SK-N-DZ (cell line): ENCODE results near the gene SLF2. TPM values are rescaled to one million over a fixed set of nuclear protein-coding genes. Genes with fewer than 3 reads are reported as not detected.

Experiments used
- DNase-seq: peaks from one replicate; pipeline ENCODE4 v3.0.0-alpha.2; 2015; ENCODE audit warnings: low spot score
- polyA plus RNA-seq, 2 experiments: library from polyadenylated mRNA; depleted of rRNA; stranded (reverse); fragments of >200 nt; gene quantifications; 2 replicates each; pipeline ENCODE4 v1.2.3, GENCODE V29; 2014

The SLF2 gene, protein sequence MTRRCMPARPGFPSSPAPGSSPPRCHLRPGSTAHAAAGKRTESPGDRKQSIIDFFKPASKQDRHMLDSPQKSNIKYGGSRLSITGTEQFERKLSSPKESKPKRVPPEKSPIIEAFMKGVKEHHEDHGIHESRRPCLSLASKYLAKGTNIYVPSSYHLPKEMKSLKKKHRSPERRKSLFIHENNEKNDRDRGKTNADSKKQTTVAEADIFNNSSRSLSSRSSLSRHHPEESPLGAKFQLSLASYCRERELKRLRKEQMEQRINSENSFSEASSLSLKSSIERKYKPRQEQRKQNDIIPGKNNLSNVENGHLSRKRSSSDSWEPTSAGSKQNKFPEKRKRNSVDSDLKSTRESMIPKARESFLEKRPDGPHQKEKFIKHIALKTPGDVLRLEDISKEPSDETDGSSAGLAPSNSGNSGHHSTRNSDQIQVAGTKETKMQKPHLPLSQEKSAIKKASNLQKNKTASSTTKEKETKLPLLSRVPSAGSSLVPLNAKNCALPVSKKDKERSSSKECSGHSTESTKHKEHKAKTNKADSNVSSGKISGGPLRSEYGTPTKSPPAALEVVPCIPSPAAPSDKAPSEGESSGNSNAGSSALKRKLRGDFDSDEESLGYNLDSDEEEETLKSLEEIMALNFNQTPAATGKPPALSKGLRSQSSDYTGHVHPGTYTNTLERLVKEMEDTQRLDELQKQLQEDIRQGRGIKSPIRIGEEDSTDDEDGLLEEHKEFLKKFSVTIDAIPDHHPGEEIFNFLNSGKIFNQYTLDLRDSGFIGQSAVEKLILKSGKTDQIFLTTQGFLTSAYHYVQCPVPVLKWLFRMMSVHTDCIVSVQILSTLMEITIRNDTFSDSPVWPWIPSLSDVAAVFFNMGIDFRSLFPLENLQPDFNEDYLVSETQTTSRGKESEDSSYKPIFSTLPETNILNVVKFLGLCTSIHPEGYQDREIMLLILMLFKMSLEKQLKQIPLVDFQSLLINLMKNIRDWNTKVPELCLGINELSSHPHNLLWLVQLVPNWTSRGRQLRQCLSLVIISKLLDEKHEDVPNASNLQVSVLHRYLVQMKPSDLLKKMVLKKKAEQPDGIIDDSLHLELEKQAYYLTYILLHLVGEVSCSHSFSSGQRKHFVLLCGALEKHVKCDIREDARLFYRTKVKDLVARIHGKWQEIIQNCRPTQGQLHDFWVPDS
- 16.9 and 18.3 TPM in 2 replicates for polyA plus RNA-seq (2014; cell fraction: cytosol; rRNA removed)
- polyA plus RNA-seq (2014; cell fraction: nucleus; rRNA removed) = 22.1 and 32.0 TPM in 2 replicates

DNA sequence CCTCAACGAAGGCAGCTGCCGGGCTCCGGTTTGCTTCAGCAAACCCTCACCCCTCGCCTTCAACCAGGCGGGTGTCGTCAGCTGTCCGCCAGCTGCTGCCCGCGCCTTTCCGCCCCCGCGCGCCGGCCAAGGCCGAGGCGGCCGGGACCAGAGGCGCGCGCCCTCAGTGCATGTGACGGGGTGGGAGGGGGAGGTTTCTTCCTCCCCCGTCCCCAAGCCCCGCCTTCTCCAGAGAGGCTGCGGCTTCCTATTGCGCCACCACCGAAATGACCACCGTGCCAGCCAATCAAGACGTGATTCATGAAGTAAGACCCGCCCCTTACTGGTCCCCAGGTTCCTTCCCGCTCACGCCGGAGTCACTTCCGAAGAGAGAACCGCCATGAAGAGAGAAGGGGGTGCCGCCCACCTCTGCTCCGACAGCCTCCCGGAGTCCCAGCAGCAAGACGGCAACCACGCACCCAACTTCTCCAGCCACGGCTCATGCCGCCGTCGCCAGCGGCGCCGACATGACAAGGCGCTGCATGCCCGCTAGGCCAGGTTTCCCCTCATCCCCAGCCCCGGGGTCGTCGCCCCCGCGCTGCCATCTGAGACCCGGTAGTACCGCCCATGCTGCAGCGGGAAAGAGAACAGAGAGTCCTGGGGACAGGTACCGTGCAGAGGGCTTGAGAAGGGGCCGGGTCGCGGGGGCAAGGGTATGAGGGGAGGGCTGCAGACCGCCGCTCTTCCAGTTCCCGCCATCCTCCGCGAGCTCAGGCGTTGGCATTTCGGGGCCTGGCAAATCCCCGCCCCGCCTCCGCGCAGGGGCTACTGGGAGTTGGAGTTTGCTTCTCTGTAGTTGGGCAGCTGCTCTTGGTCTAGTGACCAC lies at the start of gene SLF2:
Gene SLF2, plus strand, starts transcription at position 359 of the 865 bp plus-strand sequence. Its CDS starts 148 bp downstream, at position 507.
- peak; percentile 98 for DNase-seq

DNA sequence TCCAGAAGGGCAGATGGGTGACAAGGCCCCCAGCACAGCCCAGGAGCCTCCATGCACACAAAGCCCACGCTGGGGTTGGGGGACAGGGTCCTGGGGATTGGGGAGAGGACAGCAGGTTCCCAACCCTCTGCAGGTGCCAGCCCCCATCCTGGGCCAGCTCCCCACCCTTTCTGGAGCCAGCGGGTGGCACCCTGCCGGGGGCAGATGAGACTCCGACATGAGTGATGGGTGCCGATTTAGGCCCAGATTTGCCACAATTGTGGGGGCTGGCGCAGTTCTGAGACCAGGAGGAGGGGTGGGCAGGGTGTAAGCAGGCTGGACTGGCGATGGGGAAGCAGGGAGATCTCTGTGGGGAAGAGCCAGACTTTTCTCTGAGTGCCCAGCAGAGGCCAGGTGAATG lies 49.3 kb upstream of the SLF2 start:
- DNase-seq = no peak

DNA sequence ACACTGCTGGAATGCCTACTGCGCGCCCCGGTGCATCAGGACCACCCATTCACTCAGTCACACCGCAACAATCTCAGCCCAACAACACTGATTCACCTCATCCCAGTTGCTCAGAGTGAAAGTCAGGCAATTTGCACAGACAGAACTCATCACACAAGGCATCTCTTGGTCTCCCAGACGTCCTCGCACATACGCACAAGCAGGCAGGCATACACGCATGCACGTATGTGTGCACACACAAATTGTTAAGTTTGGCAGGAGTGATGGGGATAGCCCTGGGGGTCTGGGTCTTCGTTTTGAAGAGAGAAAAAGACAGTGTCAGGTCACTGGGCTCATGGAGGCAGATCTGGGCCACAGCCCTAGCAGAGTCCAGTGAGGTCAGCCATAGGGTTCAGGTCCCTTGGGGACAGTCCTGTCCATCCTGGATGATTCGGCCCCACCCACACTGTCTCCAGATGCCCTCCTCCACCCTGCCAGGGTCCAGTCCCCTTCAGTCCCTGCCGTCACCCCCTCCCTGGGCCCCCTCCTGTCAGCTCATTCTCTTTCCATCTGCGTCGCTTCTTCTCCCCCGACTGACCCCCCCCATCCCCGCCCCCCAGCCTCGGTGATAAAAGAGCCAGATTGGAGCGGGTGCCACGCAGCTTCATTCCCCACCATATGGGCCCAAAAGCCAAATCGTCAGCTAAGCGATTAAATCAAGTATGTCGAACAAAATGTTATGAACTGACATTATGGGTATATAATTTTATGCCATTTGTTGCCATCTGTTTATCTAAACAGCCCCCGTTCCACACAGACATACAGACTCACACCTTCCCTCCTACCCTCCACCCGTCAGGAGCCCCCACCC lies 48.5 kb upstream of the SLF2 start:
- no peak for DNase-seq

DNA sequence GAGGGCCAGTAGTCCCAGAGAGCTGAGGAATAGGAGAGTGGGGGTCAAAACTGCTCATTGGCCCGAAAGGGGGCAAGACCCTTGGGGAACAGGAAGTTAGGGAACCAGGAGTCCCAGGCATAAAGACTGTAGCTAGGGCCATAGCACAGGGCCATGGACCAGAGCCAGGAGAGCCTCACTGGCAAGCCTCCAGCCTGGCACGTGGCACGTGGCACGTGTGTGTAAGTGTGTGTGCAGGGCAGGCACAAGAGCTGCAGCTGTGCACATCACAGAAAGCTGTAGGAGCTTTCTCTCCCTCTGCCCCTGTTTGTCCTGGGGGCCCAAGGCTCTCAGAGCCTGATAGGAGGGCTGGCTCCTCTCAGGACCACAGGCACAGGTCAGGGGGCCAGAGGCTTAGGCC lies 47.8 kb upstream of the SLF2 start:
- DNase-seq = no peak

DNA sequence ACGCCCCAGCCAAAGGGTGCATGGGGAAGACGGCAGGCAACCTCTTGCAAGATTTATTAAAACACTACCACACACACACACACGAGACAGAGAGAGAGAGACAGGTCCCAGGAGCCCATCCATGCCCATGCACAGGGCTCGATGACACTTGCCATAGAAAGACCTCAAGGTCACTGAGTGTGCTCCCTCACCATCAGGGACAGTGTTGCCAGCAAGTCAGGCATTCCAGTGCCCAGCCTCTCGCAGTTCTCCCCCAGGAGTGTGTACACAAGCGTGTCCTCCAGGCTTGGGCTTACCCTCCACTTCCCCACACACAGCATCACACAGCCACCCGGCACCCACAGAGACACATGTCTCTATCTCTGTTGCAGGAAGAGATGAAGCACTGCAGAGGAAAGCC lies 46.8 kb upstream of the SLF2 start:
- no peak for DNase-seq

DNA sequence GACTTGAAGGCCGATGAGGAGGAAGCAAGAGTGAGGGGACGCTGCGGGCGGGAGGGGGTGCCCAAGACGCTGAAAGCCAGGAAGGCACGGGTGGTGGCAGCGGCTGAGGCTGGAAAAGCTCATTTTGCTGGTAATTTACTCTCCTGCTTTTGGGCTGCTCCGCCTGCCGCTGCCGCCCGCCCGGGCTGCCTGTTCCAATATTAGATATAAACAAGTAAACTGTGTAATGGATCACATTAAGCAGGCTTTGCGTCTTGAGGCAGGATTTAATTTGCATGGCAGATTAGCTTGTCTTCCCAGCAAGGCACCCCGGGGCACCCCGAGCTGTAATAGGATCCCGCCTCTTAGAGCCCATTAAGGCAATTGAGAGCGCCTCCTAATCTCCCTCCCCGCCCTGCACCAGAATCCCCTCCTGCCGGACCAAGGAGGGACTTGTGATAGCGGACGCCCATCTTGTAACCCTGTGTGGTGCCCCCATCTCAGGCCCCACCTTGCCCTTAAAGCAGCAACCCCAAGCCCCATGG lies 46.1 kb upstream of the SLF2 start:
- DNase-seq = no peak

- DNase-seq = no peak
Observed at GRCh38 chr10:100867261-100867963, 45.4 kb upstream of the SLF2 start.

DNA sequence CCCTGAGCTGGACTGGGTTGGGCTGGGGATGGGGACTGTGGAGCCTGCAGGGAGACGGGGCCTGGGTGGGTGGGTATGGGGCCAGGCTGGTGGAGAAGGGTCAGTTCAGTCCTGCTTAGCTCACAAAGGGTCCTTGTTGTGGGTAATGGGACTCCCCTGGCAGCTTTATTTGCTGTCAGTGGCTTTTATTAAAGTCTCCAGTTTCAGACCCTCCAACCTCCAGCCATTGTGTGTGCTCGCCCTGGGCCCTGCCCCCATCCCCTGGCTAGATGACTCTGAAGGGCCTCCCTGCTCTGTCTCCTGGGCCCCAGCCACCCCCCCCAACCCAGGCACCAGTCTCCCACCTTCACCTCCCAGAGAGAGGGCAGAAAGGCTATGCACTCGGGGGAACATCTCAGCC lies 44.4 kb upstream of the SLF2 start:
- no peak for DNase-seq

- DNase-seq = no peak
Observed at GRCh38 chr10:100869399-100869798, 43.4 kb upstream of the SLF2 start.

DNA sequence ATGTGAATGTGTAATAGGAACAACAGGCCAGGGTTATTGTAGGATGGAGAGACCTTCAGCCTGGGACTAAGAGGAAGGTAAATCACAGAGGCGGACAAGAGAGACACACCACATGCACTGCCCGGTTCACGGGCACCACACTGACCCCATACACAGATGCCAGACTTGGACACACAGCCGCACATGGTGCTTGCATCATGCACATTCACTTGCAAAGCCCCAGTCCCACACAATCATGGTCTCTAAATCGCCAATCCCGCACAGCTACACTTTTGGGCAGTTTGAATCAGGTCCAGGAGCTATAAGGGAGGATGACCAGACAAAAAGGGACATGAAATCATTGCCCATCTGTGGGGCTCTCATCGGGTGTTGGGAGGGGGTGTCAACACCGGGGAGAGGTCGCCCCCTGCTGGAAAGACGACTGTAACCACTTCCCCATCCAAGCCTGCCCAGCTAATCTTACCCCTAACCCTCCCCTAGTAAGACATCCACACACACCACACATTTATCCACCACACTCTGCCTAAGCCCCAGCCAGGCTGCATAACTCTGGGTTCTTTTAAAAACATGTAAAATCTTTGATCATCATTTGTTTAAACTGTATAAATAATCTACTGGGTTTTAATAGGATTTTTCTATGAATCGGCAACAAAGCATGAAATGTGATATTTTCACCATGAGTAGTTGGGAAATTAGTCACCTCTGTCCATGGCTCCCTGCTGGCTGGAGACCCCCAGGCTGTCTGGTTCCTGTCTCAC lies 40.5 kb upstream of the SLF2 start:
- DNase-seq = peak; percentile 48

DNA sequence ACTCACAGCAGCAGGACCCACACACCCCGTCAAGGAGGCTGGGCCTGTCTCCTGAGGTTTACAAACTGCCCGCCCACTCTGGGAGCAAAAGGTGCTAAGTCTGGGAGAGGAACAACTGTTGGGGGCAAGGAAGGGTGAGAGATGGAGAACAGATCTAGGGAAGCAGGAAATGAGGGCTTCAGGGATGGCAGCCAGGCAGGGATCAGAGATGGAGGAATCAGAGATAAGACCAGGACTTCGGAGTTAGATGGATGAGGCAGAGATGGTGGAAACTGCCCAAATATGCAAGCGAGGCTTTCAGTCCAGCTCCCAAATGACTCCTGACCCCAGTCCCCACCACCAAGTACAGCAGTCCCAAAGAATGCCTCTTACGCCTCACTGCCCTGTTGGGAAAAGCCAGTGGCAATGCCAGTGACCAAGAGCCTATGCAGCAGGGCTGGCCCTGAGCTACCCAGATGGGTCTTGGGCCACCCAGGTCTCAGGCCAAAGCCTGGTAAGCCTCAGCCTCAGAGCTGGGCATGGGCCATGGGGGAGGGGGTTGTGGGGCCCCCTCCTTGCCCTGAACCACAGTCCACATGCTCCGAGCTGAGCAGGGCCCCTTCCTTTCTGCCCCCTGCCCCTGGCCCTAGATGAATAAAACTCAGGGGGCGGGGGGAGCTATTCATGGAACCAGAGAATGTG lies 39.5 kb upstream of the SLF2 start:
- DNase-seq = no peak

DNA sequence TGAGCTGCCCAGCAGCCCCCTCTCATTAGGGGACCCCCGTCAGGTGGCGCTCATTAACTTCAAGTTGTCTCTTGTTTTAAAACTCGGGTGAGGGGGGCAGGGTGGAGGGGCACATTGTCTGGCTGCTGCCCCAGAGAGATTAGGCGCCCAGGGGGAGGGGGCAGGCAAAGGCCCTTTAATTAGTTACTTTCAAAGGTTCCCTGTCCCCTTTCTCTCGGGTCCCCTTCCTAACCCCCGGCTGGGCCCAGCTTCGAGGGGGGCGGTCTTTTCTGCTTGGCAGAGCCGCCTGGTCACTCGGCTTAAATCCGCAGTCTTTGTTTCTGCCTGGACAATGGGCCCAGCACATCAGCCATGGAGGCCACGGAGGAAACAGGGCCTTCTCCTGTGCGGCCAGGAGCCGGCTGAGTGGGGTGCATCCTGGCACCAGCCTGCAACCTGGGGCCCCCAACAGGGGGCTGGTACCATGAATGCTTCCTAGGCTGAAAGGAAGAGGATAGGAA lies 38.9 kb upstream of the SLF2 start:
- no peak for DNase-seq

GRCh38 chr10:100874702-100875483 lies 37.9 kb upstream of the SLF2 start:
- no peak for DNase-seq

- DNase-seq = no peak
Observed at GRCh38 chr10:100875484-100876166, 37.1 kb upstream of the SLF2 start.

DNA sequence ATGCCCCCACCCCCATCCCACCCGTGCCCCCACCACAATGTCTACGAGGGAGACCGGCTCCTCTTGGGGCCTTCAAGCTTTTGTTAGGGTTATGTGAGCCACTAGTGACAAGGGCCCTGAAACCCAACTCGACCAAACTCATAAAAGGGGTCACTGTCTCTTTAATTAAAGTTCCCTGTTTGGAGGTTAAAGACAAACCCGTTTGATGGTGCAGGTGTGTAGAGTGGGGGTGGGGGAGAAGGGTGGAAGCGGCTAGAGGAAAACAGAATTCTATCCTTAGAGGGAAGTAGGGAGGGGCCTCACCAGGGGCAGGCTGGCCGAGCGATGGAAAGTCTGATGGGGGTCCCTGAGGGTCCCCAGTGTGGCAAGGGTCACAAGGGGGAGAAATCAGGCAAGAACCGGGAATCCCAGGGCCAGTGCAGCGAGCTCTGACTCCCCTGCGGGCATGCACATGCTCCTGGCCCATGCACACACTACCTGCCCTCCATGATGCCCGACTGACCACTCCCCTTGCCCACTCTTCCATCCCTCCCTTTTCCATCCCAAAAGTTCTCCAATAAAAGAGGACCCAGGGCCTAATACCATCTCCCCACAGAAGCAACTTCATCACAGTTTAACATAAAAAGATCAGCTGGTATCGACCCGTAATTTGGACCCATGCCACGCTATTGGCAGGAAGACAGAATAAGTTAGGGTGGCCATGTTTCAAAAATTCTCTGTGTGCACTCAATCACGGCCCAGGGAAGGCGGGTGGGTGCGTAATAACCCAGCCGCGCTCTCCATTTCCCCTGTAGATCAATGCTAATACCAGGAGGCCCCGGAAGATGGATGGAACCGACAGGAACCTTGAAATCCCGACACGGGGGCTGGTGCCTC lies 35.9 kb upstream of the SLF2 start:
- DNase-seq = no peak
